Endothelial cell of umbilical vein (primary cell): ENCODE results near the gene ACOX3. TPM values are rescaled to one million over a fixed set of nuclear protein-coding genes. Genes with fewer than 3 reads are reported as not detected.

Experiments
- BruUV-seq: library from RNA; stranded (reverse); fragments of 400-500 nt; replicated peaks from 2 replicates; lab custom pipeline; 2021; lab: Mats Ljungman, UMichigan
- CTCF ChIA-PET: fragments of 300-600, 350-600 bp; sonication (Branson Sonifier 250); formaldehyde crosslinking; loops from one replicate; lab custom pipeline; 2021; ENCODE audit warnings: antibody characterized with exemption, inconsistent platforms; lab: Charles Lee
- POLR2A ChIA-PET: fragments of 300-600, 350-600 bp; sonication (Branson Sonifier 250); formaldehyde crosslinking; loops from one replicate; lab custom pipeline; 2021; ENCODE audit warnings: antibody characterized with exemption, inconsistent platforms; lab: Charles Lee
- DNase-seq: peaks from one replicate; pipeline ENCODE4 v3.0.0-alpha.2; 2011; ENCODE audit warnings: low read depth, low spot score
- FAIRE-seq: peaks from 2 replicates; lab custom pipeline; 2011; peaks lifted over from hg19 to GRCh38; lab: Jason Lieb, UNC
- H2AFZ ChIP-seq: 2 replicates; pipeline ENCODE4 v1.6.0; 2012; ENCODE audit warnings: low read depth, low read length, control low read depth, inconsistent platforms
- H3K27ac ChIP-seq: 2 replicates; pipeline ENCODE4 v1.5.1; 2011; ENCODE audit warnings: low read depth, mild to moderate bottlenecking, control low read depth, low read length, moderate library complexity; ENCODE audit not compliant: insufficient read depth
- H3K27me3 ChIP-seq, 2 experiments: 2 replicates each; pipeline versions ENCODE4 v1.6.0 to v1.6.1; 2011; ENCODE audit warnings: low read length in 2 of 2, mixed read lengths in 1 of 2; ENCODE audit not compliant: control insufficient read depth in 2 of 2, insufficient read depth in 2 of 2
- H3K36me3 ChIP-seq, 2 experiments: 2 replicates in 1 of 2; 3 replicates in 1 of 2; pipeline ENCODE4 v1.5.1; 2011; ENCODE audit warnings: low read length in 2 of 2, mild to moderate bottlenecking in 1 of 2, moderate library complexity in 1 of 2; ENCODE audit not compliant: control insufficient read depth in 2 of 2, insufficient read depth in 2 of 2; ENCODE audit errors: extremely low read depth in 1 of 2
- H3K4me1 ChIP-seq: 3 replicates; pipeline ENCODE4 v1.5.1; 2011; ENCODE audit warnings: mild to moderate bottlenecking, low read length; ENCODE audit not compliant: control insufficient read depth, insufficient read depth; ENCODE audit errors: extremely low read depth
- H3K4me2 ChIP-seq: 2 replicates; pipeline ENCODE4 v1.6.1; 2011; ENCODE audit warnings: low read length, control low read depth, mixed read lengths; ENCODE audit not compliant: insufficient read depth
- H3K4me3 ChIP-seq, 3 experiments: fragments of 200-600 bp in 1 of 3; sonication (generic), shearing (Covaris generic) in 1 of 3; replicated peaks in 1 of 3; 2 replicates each; pipeline ENCODE4 v1.5.1; 2011 to 2016; ENCODE audit warnings: control low read depth in 3 of 3, low read length in 3 of 3, mild to moderate bottlenecking in 2 of 3, inconsistent platforms in 1 of 3, low read depth in 1 of 3, moderate library complexity in 1 of 3; ENCODE audit not compliant: insufficient read depth in 1 of 3
- H3K79me2 ChIP-seq: 2 replicates; pipeline ENCODE4 v1.6.0; 2012; ENCODE audit warnings: low read length, inconsistent platforms; ENCODE audit not compliant: control insufficient read depth, insufficient read depth
- H3K9ac ChIP-seq: replicated peaks from 2 replicates; pipeline ENCODE3; 2011; ENCODE audit warnings: low read length, control low read depth; ENCODE audit not compliant: insufficient read depth; ENCODE audit errors: extremely low read depth
- H3K9me1 ChIP-seq: replicated peaks from 3 replicates; pipeline ENCODE4 v1.6.0; 2011; ENCODE audit warnings: mild to moderate bottlenecking, low read length; ENCODE audit not compliant: control insufficient read depth, insufficient read depth; ENCODE audit errors: extremely low read depth
- H3K9me3 ChIP-seq: replicated peaks from 2 replicates; pipeline ENCODE4 v1.5.1; 2012; ENCODE audit warnings: low read length, inconsistent platforms; ENCODE audit not compliant: control insufficient read depth, insufficient read depth
- H4K20me1 ChIP-seq: replicated peaks from 2 replicates; pipeline ENCODE3; 2011; ENCODE audit warnings: mild to moderate bottlenecking, low read length; ENCODE audit not compliant: control insufficient read depth, insufficient read depth; ENCODE audit errors: extremely low read depth
- CTCF ChIP-seq, 2 donors: IDR thresholded peaks; 1 replicate in 1 of 2; 2 replicates in 1 of 2; pipeline ENCODE4 v1.5.1; 2011; ENCODE audit warnings: low read length in 2 of 2, mild to moderate bottlenecking in 2 of 2, moderate library complexity in 2 of 2, control low read depth in 1 of 2, inconsistent platforms in 1 of 2, low read depth in 1 of 2; ENCODE audit not compliant: insufficient read depth in 1 of 2; ENCODE audit errors: extremely low read depth in 1 of 2
- EZH2 ChIP-seq: IDR thresholded peaks from 2 replicates; pipeline ENCODE4 v1.6.1; 2012; ENCODE audit warnings: borderline replicate concordance, low read depth, mild to moderate bottlenecking, moderate library complexity, low read length, inconsistent platforms; ENCODE audit not compliant: severe bottlenecking
- FOS ChIP-seq: IDR thresholded peaks from 2 replicates; pipeline ENCODE4 v1.6.1; 2011; ENCODE audit warnings: mild to moderate bottlenecking, low read length, moderate library complexity, borderline replicate concordance; ENCODE audit not compliant: insufficient read depth
- GATA2 ChIP-seq: IDR thresholded peaks from 2 replicates; pipeline ENCODE4 v1.7.0; 2011; ENCODE audit warnings: low read depth, mild to moderate bottlenecking, moderate library complexity, mixed read lengths, low read length; ENCODE audit not compliant: insufficient read length, insufficient read depth
- JUN ChIP-seq: IDR thresholded peaks from 2 replicates; pipeline ENCODE4 v1.6.1; 2011; ENCODE audit warnings: borderline replicate concordance, low read depth; ENCODE audit not compliant: insufficient read length, insufficient read depth
- MAX ChIP-seq: IDR thresholded peaks from 2 replicates; pipeline ENCODE4 v1.6.1; 2011; ENCODE audit not compliant: insufficient read depth, insufficient read length
- MYC ChIP-seq: IDR thresholded peaks from one replicate; pipeline ENCODE4 v1.6.1; 2011; ENCODE audit warnings: mild to moderate bottlenecking, low read depth, low read length
- POLR2A ChIP-seq: IDR thresholded peaks from 2 replicates; pipeline ENCODE4 v1.6.1; 2012; ENCODE audit warnings: low read depth, mild to moderate bottlenecking, control low read depth, low read length
- POLR2AphosphoS5 ChIP-seq: IDR thresholded peaks from 2 replicates; pipeline ENCODE4 v1.6.1; 2012; ENCODE audit warnings: low read depth, mild to moderate bottlenecking, control low read depth, low read length, moderate library complexity; ENCODE audit not compliant: insufficient read depth
- dilution Hi-C: fragments of 300-500 bp; cut with MboI; formaldehyde crosslinking; loops from one replicate; pipeline ENCODE4 v1.15.0; 2019; ENCODE audit warnings: low sequenced_read_pairs; ENCODE audit not compliant: extremely low pct_ligation_motif_present
- intact Hi-C: fragments of 100-400 bp; cut with micrococcal nuclease; formaldehyde crosslinking; loops from one replicate; pipeline ENCODE4 v1.10.0; 2022
- polyA plus RNA-seq, 4 experiments: library from polyadenylated mRNA; depleted of rRNA in 3 of 4; stranded (reverse) in 3 of 4; unstranded in 1 of 4; fragments of >200 nt; gene quantifications; 2 replicates each; pipeline versions ENCODE4 v1.2.1 to v1.2.3, GENCODE V29; 2011 to 2012; ENCODE audit warnings: missing spikeins in 1 of 4
- total RNA-seq: library from RNA; stranded (reverse); gene quantifications from 2 replicates; pipeline ENCODE4 v1.2.3, GENCODE V29; 2021

ACOX3 gene
- total and polyA plus RNA-seq, 2 donors (not counting 3 experiments of a cell fraction or from before 2014, with no cell fraction given) = 13.0 to 26.3 TPM

- FAIRE-seq (no peak), DNase-seq (no peak)
- no peak overlapping the region for H3K4me3 ChIP-seq
- dilution Hi-C loops (no loop called here), intact Hi-C loops (no loop called here)
- H3K4me1 ChIP-seq = peaks cover 13% of the 10 kb centered on the region
- H3K79me2 ChIP-seq = peaks cover 48% of the 10 kb centered on the region
- TF ChIP-seq EZH2 (no peak), FOS (no peak), MYC (no peak), POLR2AphosphoS5 (no peak), GATA2 (no peak), JUN (no peak), MAX (no peak), CTCF (IDR thresholded peaks at IDR 0.05; ENCODE audit: extremely low read depth in 1 of 2, insufficient read depth in 1 of 2, low read depth in 1 of 2, low read length in 2 of 2) (no peak), POLR2A (no peak)
- H3K27ac ChIP-seq = no peak overlapping the region
- H4K20me1 ChIP-seq = no peaks in the 10 kb centered on the region
- H2AFZ ChIP-seq = no peak overlapping the region
- ChIA-PET POLR2A (no interaction called here), CTCF (no interaction called here)
- H3K9me1 ChIP-seq = no peaks in the 10 kb centered on the region
- H3K9ac ChIP-seq = no peak overlapping the region
- no peaks in the 10 kb centered on the region for H3K9me3 ChIP-seq
- no peak overlapping the region for H3K4me2 ChIP-seq
- H3K27me3 ChIP-seq = no peaks in the 10 kb centered on the region
- BruUV-seq = no TSS peak
- H3K36me3 ChIP-seq = peaks cover 7 to 8% of the 10 kb centered on the region in 2 experiments
Observed at GRCh38 chr4:8446122-8446521, 5.6 kb upstream of the ACOX3 start.
